ENCODE results near the gene LCE1B.

The LCE1B gene

GRCh38 chr1:152783095-152783494 lies 28.7 kb upstream of the LCE1B start:
- Histone ChIP-seq H2AFZ (ENCODE audit: low read length) (no peak overlapping the region), H3K4me2 (ENCODE audit: low read depth, low read length, poor library complexity, severe bottlenecking) (no peak overlapping the region), H3K9ac (ENCODE audit: low read depth, low read length, poor library complexity, severe bottlenecking) (no peak overlapping the region), H3K36me3 (ENCODE audit: insufficient read depth, low read length) (no peaks in the 10 kb centered on the region), H3K4me3 (ENCODE audit: low read length, poor library complexity, severe bottlenecking) (no peak overlapping the region), H3K27me3 (ENCODE audit: insufficient read depth, low read length, poor library complexity, severe bottlenecking) (no peaks in the 10 kb centered on the region), H3F3A (ENCODE audit: low read depth) (no peaks in the 10 kb centered on the region), H3K79me2 (ENCODE audit: insufficient read depth, low read length) (no peaks in the 10 kb centered on the region), H4K20me1 (ENCODE audit: insufficient read depth, low read length, poor library complexity, severe bottlenecking) (no peaks in the 10 kb centered on the region), H3K9me3 (ENCODE audit: insufficient read depth, low read depth, low read length) (no peaks in the 10 kb centered on the region), H3K4me1 (ENCODE audit: insufficient read depth, low read length, poor library complexity, severe bottlenecking) (no peaks in the 10 kb centered on the region), H3K9me2 (replicated peaks; ENCODE audit: low read depth, low read length) (no peaks in the 10 kb centered on the region)
- TF ChIP-seq EZH2phosphoT487 (IDR thresholded peaks at IDR 0.05; ENCODE audit: borderline replicate concordance), result no peak
- no peak for TF ChIP-seq CTCF (conservative IDR thresholded peaks at IDR 0.05; ENCODE audit: low read length)

GRCh38 chr1:152786077-152786476 lies 25.7 kb upstream of the LCE1B start, which contains the start of gene LCE1E:
LCE1E (plus strand) TSS chr1:152786257; CDS start chr1:152787300, 1,043 bp downstream.
- no peak within 1 kb of the TSS for H2AFZ ChIP-seq (ENCODE audit: low read length)
- no peaks in the 10 kb centered on the region for H3K4me1 ChIP-seq (ENCODE audit: insufficient read depth, low read length, poor library complexity, severe bottlenecking)
- TF ChIP-seq EZH2phosphoT487 (IDR thresholded peaks at IDR 0.05; ENCODE audit: borderline replicate concordance) (no peak), CTCF (conservative IDR thresholded peaks at IDR 0.05; ENCODE audit: low read length) (no peak)
- H3K27me3 ChIP-seq (ENCODE audit: insufficient read depth, low read length, poor library complexity, severe bottlenecking), result no peaks in the 10 kb centered on the region
- no peaks in the 10 kb centered on the region for H4K20me1 ChIP-seq (ENCODE audit: insufficient read depth, low read length, poor library complexity, severe bottlenecking)
- no peaks in the 10 kb centered on the region for H3K9me3 ChIP-seq (ENCODE audit: insufficient read depth, low read depth, low read length)
- no peaks in the 10 kb centered on the region for H3F3A ChIP-seq (ENCODE audit: low read depth)
- no peaks in the 10 kb centered on the region for H3K9me2 ChIP-seq (replicated peaks; ENCODE audit: low read depth, low read length)
- H3K4me2 ChIP-seq (ENCODE audit: low read depth, low read length, poor library complexity, severe bottlenecking), result no peak within 1 kb of the TSS
- no peak within 1 kb of the TSS for H3K4me3 ChIP-seq (ENCODE audit: low read length, poor library complexity, severe bottlenecking)
- H3K9ac ChIP-seq (ENCODE audit: low read depth, low read length, poor library complexity, severe bottlenecking), result no peak within 1 kb of the TSS
- no peaks in the 10 kb centered on the region for H3K79me2 ChIP-seq (ENCODE audit: insufficient read depth, low read length)
- H3K36me3 ChIP-seq (ENCODE audit: insufficient read depth, low read length), result no peaks in the 10 kb centered on the region

GRCh38 chr1:152795686-152796085 lies 16.1 kb upstream of the LCE1B start:
- H3K27me3 ChIP-seq (ENCODE audit: insufficient read depth, low read length, poor library complexity, severe bottlenecking), result no peaks in the 10 kb centered on the region
- H3K9me3 ChIP-seq (ENCODE audit: insufficient read depth, low read depth, low read length), result no peaks in the 10 kb centered on the region
- H2AFZ ChIP-seq (ENCODE audit: low read length), result no peak overlapping the region
- no peaks in the 10 kb centered on the region for H3F3A ChIP-seq (ENCODE audit: low read depth)
- no peaks in the 10 kb centered on the region for H4K20me1 ChIP-seq (ENCODE audit: insufficient read depth, low read length, poor library complexity, severe bottlenecking)
- H3K9me2 ChIP-seq (replicated peaks; ENCODE audit: low read depth, low read length), result no peaks in the 10 kb centered on the region
- TF ChIP-seq CTCF (conservative IDR thresholded peaks at IDR 0.05; ENCODE audit: low read length), result no peak
- TF ChIP-seq EZH2phosphoT487 (IDR thresholded peaks at IDR 0.05; ENCODE audit: borderline replicate concordance), result no peak
- no peaks in the 10 kb centered on the region for H3K79me2 ChIP-seq (ENCODE audit: insufficient read depth, low read length)
- H3K4me3 ChIP-seq (ENCODE audit: low read length, poor library complexity, severe bottlenecking), result no peak overlapping the region
- H3K9ac ChIP-seq (ENCODE audit: low read depth, low read length, poor library complexity, severe bottlenecking), result no peak overlapping the region
- H3K4me1 ChIP-seq (ENCODE audit: insufficient read depth, low read length, poor library complexity, severe bottlenecking), result no peaks in the 10 kb centered on the region
- no peaks in the 10 kb centered on the region for H3K36me3 ChIP-seq (ENCODE audit: insufficient read depth, low read length)
- no peak overlapping the region for H3K4me2 ChIP-seq (ENCODE audit: low read depth, low read length, poor library complexity, severe bottlenecking)

All from Loucy (cell line).